SH-SY5Y (cell line): ENCODE measurements around the gene MID1.

Experiments used
- GATA2 ChIP-seq: IDR thresholded peaks from 2 replicates; pipeline ENCODE4 v1.6.1; 2011; ENCODE audit warnings: mild to moderate bottlenecking, low read depth, low read length
- GATA3 ChIP-seq: IDR thresholded peaks from 2 replicates; pipeline ENCODE4 v1.6.1; 2011; ENCODE audit warnings: low read depth, mild to moderate bottlenecking, low read length, moderate library complexity

DNA sequence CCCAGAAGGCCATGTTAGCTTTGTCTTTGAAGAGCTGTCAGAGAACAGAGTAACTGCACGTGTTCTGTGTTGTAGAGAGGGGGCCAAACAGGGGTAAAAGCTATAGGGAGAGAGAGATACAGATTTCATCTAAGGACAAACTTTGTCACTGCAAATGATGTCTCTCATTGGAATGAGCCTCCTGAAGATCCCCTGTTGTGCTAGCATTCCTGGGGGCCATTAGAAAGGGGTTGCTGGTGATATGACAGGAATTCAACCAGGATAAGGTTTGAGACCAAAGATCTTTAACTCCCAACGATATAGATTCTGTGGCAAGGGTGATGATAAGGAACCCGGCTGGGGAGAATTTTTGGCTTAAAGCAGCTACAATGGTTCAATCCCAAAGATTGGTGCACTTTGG is 16.8 kb downstream of the MID1 start:
- TF ChIP-seq GATA2 (no peak), GATA3 (no peak)
